Suprapubic skin (tissue), 4 donors: ENCODE data around the gene ARHGAP31. TPM values are rescaled to one million over a fixed set of nuclear protein-coding genes. Genes with fewer than 3 reads are reported as not detected.
"Not testable (repeated sequence)": the region's sequence is repeated elsewhere in the genome, so short reads cannot be mapped to it uniquely, and the experiment has no call there.

Experiments
- DNase-seq, 2 donors: peaks; one replicate each; pipeline ENCODE4 v3.0.0-alpha.2; 2019; ENCODE audit warnings: low spot score in 2 of 2
- H3K27ac ChIP-seq: fragments of 200-600 bp; sonication (generic); one replicate; pipeline ENCODE4 v1.5.1; 2019
- H3K27me3 ChIP-seq: fragments of 200-600 bp; sonication (generic); one replicate; pipeline ENCODE4 v1.5.1; 2019
- H3K36me3 ChIP-seq: fragments of 200-600 bp; sonication (generic); one replicate; pipeline ENCODE4 v1.5.1; 2019
- H3K4me1 ChIP-seq: fragments of 200-600 bp; sonication (generic); one replicate; pipeline ENCODE4 v1.5.1; 2019
- H3K4me3 ChIP-seq: fragments of 200-600 bp; sonication (generic); one replicate; pipeline ENCODE4 v1.5.1; 2019; ENCODE audit warnings: mild to moderate bottlenecking
- H3K9me3 ChIP-seq: fragments of 200-600 bp; sonication (generic); one replicate; pipeline ENCODE4 v1.5.1; 2019
- EP300 ChIP-seq: sonication (generic); formaldehyde crosslinking; IDR thresholded peaks from one replicate; pipeline ENCODE4 v1.6.1; 2017; ENCODE audit warnings: antibody characterized with exemption
- POLR2A ChIP-seq, 2 donors: fragments of 450-650 bp; IDR thresholded peaks; one replicate each; pipeline ENCODE4 v1.6.1; 2017; ENCODE audit warnings: antibody characterized with exemption in 2 of 2, mild to moderate bottlenecking in 2 of 2, moderate library complexity in 2 of 2
- POLR2AphosphoS5 ChIP-seq, 3 donors: sonication (generic); formaldehyde crosslinking; IDR thresholded peaks; one replicate each; pipeline ENCODE4 v1.6.1; 2017; ENCODE audit warnings: antibody characterized with exemption in 3 of 3
- WGBS: methylation state at CpG from one replicate; pipeline ENCODE4 v1.1.5; 2018; 5-methylcytosine and 5-hydroxymethylcytosine counted together
- total RNA-seq, 4 donors: library from RNA; depleted of rRNA; stranded (reverse); fragments of >200 nt; gene quantifications; one replicate each; pipeline ENCODE4 v1.1.0, GENCODE V29; 2016
- TF ChIP-seq, protein P1 (sequence below), 2 donors: fragments of 200-600 bp in 1 of 2; fragments of 450-650 bp in 1 of 2; sonication (generic) in 1 of 2; IDR thresholded peaks; one replicate each; pipeline ENCODE4 v1.5.1; 2016 to 2019; ENCODE audit warnings: antibody characterized with exemption in 2 of 2, mild to moderate bottlenecking in 1 of 2, moderate library complexity in 1 of 2

The ARHGAP31 gene
- total RNA-seq, 4 donors from 2014 or later, result 15.8 to 26.6 (median 21.7) TPM

DNA sequence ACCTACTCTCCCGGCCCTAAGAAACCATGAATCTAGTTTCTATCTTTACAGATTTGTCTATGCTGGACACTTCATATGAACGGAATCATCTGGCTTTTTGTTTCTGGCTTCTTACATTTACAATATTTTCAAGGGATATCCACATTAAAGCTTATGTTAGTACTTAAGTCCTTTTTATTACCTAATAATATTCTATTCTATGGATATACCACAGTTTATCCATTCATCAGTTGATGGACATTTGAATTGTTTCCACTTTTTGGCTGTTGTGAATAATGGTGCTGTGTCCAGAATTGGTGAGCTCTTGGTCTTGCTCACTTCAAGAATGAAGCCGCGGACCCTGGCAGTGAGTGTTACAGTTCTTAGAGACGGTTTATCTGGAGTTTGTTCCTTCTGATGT lies 42.6 kb downstream of the ARHGAP31 start:
- no peak overlapping the region for H3K4me3 ChIP-seq
- TF ChIP-seq POLR2A (IDR thresholded peaks at IDR 0.05) (no peak), POLR2AphosphoS5 (IDR thresholded peaks at IDR 0.05) (no peak), EP300 (no peak)
- TF ChIP-seq, protein P1, sequence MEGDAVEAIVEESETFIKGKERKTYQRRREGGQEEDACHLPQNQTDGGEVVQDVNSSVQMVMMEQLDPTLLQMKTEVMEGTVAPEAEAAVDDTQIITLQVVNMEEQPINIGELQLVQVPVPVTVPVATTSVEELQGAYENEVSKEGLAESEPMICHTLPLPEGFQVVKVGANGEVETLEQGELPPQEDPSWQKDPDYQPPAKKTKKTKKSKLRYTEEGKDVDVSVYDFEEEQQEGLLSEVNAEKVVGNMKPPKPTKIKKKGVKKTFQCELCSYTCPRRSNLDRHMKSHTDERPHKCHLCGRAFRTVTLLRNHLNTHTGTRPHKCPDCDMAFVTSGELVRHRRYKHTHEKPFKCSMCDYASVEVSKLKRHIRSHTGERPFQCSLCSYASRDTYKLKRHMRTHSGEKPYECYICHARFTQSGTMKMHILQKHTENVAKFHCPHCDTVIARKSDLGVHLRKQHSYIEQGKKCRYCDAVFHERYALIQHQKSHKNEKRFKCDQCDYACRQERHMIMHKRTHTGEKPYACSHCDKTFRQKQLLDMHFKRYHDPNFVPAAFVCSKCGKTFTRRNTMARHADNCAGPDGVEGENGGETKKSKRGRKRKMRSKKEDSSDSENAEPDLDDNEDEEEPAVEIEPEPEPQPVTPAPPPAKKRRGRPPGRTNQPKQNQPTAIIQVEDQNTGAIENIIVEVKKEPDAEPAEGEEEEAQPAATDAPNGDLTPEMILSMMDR (IDR thresholded peaks at IDR 0.05), result no peak
- H3K36me3 ChIP-seq, result no peaks in the 10 kb centered on the region
- DNase-seq, result no peak
- H3K27ac ChIP-seq, result no peak overlapping the region
- WGBS, result 100% methylated on average over 5 of the region's 5 CpGs
- H3K27me3 ChIP-seq, result no peaks in the 10 kb centered on the region
- H3K9me3 ChIP-seq, result no peaks in the 10 kb centered on the region
- peaks cover 10% of the 10 kb centered on the region for H3K4me1 ChIP-seq

DNA sequence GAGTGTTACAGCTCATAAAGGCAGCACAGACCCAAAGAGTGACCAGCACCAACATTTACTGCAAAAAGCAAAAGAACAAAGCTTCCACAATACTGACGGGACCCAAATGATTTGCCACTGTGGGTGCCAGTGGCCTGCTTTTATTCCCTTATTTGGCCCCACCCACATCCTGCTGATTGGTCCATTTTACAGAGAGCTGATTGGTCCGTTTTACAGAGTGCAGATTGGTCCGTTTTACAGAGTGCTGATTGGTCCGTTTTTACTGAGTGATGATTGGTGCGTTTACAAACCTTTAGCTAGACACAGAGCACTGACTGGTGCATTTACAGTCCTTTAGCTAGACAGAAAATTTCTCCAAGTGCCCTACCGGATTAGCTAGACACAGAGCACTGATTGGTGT lies 43.2 kb downstream of the ARHGAP31 start:
- not testable (repeated sequence) for H3K4me1 ChIP-seq, H3K27me3 ChIP-seq, H3K36me3 ChIP-seq, H3K4me3 ChIP-seq, H3K9me3 ChIP-seq, DNase-seq, H3K27ac ChIP-seq
- 99% methylated on average over 6 of the region's 6 CpGs for WGBS

DNA sequence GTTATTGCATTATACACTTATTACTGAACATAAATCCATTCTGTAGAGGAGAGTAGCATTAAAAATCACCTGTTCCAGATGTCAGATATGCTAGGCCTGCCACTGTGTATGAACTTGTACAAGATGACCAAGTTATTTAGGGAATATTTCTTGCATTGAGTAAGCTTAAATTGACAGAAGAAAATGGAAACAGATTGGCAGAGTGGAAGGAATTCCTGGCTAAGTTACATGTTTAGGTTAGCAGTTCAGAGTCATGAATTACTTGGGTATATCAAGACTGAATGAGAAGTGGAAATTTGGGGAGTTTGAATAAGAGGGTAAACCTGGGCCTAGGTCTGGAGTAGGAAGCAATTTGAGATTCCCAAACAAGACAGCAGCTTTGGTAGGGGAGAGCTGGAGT lies 44.6 kb downstream of the ARHGAP31 start:
- Histone ChIP-seq H3K36me3 (no peaks in the 10 kb centered on the region), H3K4me1 (peaks cover 4% of the 10 kb centered on the region), H3K27me3 (no peaks in the 10 kb centered on the region), H3K9me3 (no peaks in the 10 kb centered on the region), H3K4me3 (no peak overlapping the region), H3K27ac (no peak overlapping the region)
- no peak for DNase-seq
- TF ChIP-seq POLR2A (IDR thresholded peaks at IDR 0.05) (no peak), EP300 (no peak)
- TF ChIP-seq, protein P1 (IDR thresholded peaks at IDR 0.05), result no peak

DNA sequence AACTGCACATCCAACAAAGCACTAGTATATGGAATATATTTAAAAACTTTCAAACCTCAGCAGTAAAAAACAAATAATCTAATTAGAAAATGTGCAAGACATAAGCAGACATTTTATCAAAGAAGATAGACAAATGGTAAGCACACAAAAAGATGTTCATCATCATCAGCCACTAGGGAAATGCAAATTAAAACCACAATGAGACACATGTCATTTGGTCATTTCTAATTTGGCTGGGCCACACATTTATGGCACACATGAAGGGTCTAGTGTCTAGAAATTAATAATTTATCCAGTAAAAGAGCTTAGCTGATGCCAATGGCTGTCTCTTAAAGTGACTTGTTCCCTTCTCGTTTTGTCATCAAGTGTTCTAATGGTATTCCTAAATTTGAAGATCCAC lies 45.8 kb downstream of the ARHGAP31 start:
- no peak overlapping the region for H3K27ac ChIP-seq
- no peaks in the 10 kb centered on the region for H3K9me3 ChIP-seq
- 70% methylated on average over 1 of the region's 1 CpG for WGBS
- H3K4me1 ChIP-seq, result no peaks in the 10 kb centered on the region
- no peaks in the 10 kb centered on the region for H3K36me3 ChIP-seq
- TF ChIP-seq POLR2AphosphoS5 (IDR thresholded peaks at IDR 0.05) (no peak), EP300 (no peak), POLR2A (IDR thresholded peaks at IDR 0.05) (no peak)
- TF ChIP-seq, protein P1 (IDR thresholded peaks at IDR 0.05), result no peak
- H3K4me3 ChIP-seq, result no peak overlapping the region
- H3K27me3 ChIP-seq, result no peaks in the 10 kb centered on the region
- no peak for DNase-seq

DNA sequence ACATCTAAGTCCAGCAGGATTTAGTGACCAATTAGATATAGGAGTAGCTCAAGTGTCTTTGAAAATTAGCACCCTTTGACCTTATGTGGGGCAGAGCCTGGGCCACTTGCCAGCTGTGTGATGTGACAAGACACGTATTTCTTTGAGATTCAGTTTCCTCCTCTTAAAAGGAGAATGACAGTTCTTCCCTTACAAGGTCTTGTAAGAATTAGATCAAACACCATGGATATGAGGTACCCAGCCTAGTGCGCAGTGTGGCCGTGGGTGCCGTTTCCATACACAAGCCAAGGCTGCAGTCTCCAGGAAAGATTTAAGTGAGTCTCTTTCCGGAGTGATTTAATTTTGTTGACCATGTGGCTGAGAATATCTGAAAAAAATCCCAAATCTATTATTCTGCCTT lies 46.3 kb downstream of the ARHGAP31 start:
- Histone ChIP-seq H3K9me3 (no peaks in the 10 kb centered on the region), H3K4me1 (no peaks in the 10 kb centered on the region), H3K27me3 (no peaks in the 10 kb centered on the region), H3K27ac (no peak overlapping the region), H3K4me3 (no peak overlapping the region), H3K36me3 (no peaks in the 10 kb centered on the region)
- TF ChIP-seq POLR2A (IDR thresholded peaks at IDR 0.05), result no peak
- TF ChIP-seq POLR2AphosphoS5 (IDR thresholded peaks at IDR 0.05), result no peak
- TF ChIP-seq EP300, result no peak
- TF ChIP-seq, protein P1 (IDR thresholded peaks at IDR 0.05), result no peak
- DNase-seq, result no peak
- 77% methylated on average over 5 of the region's 5 CpGs for WGBS

DNA sequence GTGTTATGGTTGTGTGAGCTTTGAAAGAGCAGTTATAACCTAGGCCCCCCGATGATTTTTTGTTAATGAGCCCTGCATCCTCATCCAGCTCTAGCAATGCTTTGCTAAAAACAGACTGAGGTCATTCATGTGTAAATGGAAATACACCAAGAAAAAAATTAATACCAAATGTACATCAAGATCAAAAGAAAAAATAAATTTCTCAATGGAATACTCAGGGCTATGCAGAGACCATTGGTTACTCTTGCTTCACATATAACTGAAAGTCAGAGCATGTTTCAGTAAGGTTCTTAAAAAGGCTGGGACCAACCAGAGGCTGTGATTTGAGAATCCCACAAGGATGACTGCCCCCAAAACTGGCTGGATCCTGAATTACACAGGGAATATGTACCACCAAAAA lies 48.0 kb downstream of the ARHGAP31 start:
- Histone ChIP-seq H3K27me3 (no peaks in the 10 kb centered on the region), H3K4me3 (no peak overlapping the region), H3K36me3 (no peaks in the 10 kb centered on the region), H3K27ac (no peak overlapping the region), H3K4me1 (no peaks in the 10 kb centered on the region), H3K9me3 (no peaks in the 10 kb centered on the region)
- 61% methylated on average over 1 of the region's 1 CpG for WGBS
- no peak for TF ChIP-seq POLR2A (IDR thresholded peaks at IDR 0.05)
- TF ChIP-seq, protein P1 (IDR thresholded peaks at IDR 0.05), result no peak
- TF ChIP-seq EP300, result no peak
- TF ChIP-seq POLR2AphosphoS5 (IDR thresholded peaks at IDR 0.05), result no peak
- no peak for DNase-seq
